HG03066 (cell line): ENCODE measurements around the gene SPTBN2.
"Not testable (repeated sequence)": the region's sequence is repeated elsewhere in the genome, so short reads cannot be mapped to it uniquely, and the experiment has no call there.

Experiments used
- ATAC-seq: cut with Tn5 transposase; IDR thresholded peaks from one replicate; pipeline ENCODE4 v1.9.1; 2021; ENCODE audit warnings: low read depth; ENCODE audit not compliant: unreplicated experiment

Gene SPTBN2

GRCh38 chr11:66725114-66725513 lies 3.9 kb downstream of the SPTBN2 start:
- no peak for ATAC-seq

GRCh38 chr11:66724167-66724566 lies 4.8 kb downstream of the SPTBN2 start:
- not testable (repeated sequence) for ATAC-seq

GRCh38 chr11:66723693-66724092 lies 5.3 kb downstream of the SPTBN2 start:
- no peak for ATAC-seq

- ATAC-seq: no peak
Measured at GRCh38 chr11:66722745-66723651, 6.0 kb downstream of the SPTBN2 start.

GRCh38 chr11:66721939-66722338 lies 7.1 kb downstream of the SPTBN2 start:
- ATAC-seq: no peak

DNA sequence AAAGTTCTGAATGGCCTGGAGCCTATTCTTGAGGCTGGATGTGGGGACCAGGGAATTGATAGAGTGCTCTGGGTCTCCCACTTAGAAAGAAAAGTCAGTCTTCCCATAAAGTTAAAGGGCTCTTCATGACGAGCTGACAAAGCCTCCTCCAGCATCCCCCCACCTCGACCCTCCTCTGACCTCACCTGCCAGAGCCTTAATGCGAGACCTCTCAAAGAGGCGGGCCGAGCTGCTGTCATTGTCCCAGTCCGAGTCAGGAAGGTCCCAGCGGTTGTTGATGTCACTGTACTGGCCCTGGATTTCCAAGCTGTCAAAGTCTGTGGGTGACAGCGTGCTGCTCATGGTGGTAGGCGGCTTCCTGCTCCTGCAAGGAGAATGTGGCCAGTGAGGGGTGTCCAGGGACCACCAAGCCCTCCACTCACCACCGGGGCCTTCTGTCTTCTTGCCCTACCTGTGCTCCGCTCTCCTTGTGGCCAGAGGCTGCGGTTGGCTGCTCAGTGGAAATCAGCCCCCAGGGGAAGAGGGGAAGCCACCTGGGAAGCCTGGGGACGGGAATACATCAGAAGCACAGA lies 8.0 kb downstream of the SPTBN2 start:
- no peak for ATAC-seq

- no peak for ATAC-seq
Measured at GRCh38 chr11:66720223-66720898, 8.7 kb downstream of the SPTBN2 start.

DNA sequence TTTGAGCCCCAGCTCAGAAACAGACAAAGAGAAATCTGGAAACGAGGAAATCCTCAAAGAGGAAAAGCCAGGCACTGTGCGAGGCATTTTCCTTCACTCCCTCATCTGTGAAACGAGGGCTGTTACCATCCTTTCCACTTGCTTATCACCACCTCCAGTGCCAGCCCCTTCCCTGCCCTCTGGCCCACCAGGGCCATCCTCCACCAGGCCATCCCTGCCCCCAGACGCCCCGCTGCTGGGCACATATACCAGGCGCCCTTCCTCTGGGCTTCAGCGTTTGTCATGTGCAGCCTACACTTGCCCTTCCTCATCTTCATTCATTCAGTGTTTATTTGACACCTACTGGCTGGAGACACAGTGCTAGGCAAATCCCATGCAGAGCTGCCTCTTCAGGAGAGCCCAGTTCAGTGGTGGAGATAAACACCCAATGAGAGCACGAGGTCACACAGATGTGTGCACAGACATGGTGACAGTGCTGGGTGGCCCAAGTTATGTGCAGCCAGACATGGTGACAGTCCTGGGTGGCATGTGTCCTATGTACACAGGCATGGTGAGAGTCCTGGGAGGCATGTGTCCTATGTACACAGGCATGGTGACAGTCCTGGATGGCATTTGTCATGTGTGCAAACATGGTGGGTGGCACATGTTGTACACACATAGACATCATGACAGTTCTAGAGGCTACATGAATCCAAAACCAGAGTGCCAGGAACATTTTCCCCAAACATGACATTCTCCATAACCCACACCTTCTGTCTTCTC lies 9.7 kb downstream of the SPTBN2 start:
- no peak for ATAC-seq

DNA sequence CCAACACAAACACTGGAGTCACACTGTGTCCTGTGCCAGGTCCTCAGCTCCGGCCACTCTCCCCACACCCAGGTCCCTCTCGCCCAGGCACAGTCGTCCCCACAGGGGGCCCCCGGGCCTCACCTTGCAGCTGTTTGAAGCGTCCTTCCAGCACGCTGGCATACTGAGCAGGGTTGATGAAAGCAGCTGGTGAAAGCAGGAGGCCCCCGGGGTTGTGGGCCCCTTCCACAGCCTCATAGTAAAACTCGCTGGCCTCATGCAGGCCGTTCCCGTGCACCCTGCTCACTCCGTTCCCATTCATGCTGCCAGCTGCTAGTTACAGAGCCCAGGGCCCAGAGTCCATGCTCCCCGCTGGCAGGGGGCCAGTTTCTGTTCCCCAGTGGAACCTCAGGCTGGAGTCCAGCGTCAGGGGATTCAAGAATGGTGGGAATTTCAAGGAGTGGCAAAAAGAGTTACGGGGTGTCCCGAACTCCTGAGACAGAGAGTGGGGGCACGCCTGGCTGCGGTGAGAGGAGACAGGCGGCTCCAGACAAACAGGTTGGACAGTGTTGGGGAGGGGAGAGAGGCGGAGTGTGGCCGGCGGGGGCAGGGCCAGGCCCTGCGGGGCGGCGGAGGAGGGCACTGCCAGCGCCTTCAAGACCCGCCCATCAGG lies 10.6 kb downstream of the SPTBN2 start:
- ATAC-seq: no peak

DNA sequence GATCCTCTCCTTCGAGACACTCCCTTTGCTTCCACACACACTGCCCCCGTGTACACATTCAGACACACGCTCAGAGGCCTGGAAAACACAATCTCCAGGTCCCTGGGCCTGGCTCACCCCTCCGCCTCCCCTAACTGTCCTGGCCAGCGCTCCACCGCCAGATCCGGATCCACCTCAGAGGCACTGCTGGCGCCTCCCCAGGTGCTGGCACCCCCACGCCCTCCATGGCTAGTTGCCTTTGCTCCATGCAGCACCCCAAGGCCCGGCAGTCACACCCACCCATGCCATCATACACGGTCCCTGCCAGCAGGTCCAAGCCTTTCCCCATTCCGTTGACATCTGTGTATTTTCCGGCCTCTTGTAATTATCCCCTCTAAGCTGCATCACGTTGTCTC lies 11.1 kb downstream of the SPTBN2 start:
- ATAC-seq: no peak

DNA sequence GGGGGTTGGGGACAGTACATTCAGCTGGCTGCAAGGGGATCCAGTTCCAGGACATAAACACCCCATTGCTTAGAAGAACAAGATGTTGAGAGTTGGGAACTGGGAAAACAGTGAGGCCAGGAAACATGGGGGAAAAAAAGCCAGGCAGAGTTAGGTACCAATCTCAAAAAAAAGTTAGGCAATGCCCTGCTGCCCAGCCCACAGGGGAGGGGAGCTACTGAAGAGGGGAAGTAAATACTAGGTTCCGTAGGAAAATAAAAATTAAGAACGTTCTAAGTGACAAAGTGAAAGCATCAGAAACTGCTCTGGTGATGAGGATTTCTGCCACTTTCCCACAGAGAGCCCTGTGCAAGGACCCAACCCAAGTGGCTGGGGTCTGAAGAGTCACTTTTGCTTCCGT lies 12.0 kb downstream of the SPTBN2 start:
- ATAC-seq: no peak

- no peak for ATAC-seq
Measured at GRCh38 chr11:66715346-66716085, 13.5 kb downstream of the SPTBN2 start.

DNA sequence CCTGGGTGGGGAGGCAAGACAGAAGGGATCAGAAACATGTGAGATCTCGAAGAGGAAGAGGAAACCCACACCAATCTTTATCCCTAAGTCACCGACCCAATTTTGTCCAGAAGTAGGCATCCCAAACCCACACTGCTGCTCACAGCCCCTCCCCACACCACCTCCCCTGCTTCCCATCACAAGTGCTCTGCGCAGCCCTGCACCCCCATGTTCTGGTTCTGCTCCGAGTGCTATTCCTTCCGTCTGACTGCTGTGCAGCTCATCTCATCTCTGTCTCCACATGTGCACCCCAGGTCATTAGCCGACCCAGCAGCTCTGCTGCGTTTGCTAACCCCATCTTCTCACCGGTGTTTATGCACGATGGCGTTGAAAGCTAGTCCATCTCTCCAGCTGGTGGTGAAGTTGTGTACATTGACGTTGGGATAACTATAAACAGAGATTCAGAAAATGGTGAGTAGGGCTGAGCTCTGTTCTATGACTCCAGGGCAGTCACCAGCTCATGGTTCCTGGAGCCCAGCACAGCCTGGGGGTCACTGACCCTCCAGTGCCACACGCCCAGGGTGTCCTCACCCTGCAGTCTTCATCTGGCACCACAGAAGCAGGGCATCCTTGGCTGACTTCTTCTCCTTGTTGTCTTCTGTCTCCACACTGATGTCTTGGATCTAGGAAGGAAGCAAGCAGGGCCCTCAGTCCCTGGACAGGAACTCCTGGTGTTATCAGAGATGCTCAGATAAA lies 15.1 kb downstream of the SPTBN2 start:
- ATAC-seq: no peak

- no peak for ATAC-seq
Measured at GRCh38 chr11:66710384-66710930, 18.6 kb downstream of the SPTBN2 start.

GRCh38 chr11:66708701-66709100 lies 20.3 kb downstream of the SPTBN2 start:
- no peak for ATAC-seq

- ATAC-seq: no peak
Measured at GRCh38 chr11:66708094-66708493, 20.9 kb downstream of the SPTBN2 start.

DNA sequence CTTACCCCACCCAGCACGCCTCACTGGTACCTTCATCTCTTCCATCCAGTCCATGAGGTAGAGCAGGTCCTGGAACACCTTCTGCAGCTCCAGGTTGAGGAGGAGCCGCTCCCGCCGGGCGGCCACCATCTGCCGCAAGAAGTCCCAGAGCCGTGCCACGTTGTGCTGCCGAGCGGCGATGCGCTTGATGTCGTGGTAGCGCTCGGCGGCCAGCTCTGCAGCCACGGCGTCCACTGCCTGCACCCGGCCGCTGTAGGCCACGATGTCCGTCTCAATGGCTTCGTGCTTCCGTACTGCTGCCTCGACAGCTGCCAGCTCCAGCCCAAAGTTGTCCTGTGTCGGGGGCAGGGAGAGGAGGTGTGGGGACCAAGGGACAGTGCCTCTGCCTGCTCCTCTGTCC lies 21.5 kb downstream of the SPTBN2 start:
- ATAC-seq: no peak

GRCh38 chr11:66706989-66707388 lies 22.0 kb downstream of the SPTBN2 start:
- no peak for ATAC-seq
